GM18907 (cell line): ENCODE data around the gene SLC6A8.
"Not testable (repeated sequence)": the region's sequence is repeated elsewhere in the genome, so short reads cannot be mapped to it uniquely, and the experiment has no call there.

Source experiments
- ATAC-seq: cut with Tn5 transposase; IDR thresholded peaks from one replicate; pipeline ENCODE4 v1.9.1; 2021; ENCODE audit warnings: mild to moderate bottlenecking, moderate library complexity; ENCODE audit not compliant: unreplicated experiment

The SLC6A8 gene

DNA sequence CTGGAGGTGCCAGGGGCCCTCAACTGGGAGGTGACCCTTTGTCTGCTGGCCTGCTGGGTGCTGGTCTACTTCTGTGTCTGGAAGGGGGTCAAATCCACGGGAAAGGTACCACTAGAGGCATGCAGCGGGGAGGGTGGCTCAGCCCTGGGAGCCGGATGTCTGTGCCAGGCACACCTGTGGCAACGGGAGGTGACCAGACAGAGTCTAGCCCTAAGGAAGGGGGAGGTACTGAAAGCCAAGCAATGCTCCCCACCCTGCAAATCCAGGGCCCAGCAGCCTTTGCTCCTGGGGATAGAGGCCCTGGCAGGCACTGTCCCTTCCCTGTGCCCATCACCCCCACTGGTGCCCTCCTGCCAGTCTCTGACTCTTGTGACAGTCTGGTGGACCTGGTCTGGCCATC lies 4.3 kb downstream of the SLC6A8 start:
- no peak for ATAC-seq

- ATAC-seq = no peak
Measured at GRCh38 chrX:153692611-153693156, 5.0 kb downstream of the SLC6A8 start.

DNA sequence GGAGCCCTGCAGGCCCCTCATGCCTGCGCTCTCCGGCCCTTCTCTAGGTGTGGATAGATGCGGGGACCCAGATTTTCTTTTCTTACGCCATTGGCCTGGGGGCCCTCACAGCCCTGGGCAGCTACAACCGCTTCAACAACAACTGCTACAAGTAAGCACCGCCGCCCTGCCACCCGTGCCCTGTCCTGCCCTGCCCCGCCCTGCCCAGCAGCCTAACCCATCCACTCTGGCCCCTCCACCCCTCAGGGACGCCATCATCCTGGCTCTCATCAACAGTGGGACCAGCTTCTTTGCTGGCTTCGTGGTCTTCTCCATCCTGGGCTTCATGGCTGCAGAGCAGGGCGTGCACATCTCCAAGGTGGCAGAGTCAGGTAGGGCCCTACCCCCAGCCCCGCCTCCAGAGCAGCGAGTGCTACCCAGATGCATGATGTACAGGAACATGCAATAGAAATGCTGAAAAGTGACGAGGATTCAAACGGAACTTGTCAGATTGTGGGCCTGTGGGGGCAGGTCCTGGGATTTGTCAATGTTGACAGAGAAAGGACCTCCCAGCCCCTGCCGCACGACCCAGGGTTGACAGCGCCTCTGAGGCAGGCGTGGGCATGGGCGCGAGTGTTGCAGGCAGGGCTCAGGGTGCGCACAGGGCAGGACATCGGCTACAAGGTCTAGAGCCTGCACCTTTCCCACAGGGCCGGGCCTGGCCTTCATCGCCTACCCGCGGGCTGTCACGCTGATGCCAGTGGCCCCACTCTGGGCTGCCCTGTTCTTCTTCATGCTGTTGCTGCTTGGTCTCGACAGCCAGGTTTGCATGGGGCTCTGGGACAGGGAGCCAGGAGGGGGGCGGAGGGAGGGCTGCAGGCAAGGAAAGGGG lies 5.7 kb downstream of the SLC6A8 start:
- ATAC-seq = no peak

DNA sequence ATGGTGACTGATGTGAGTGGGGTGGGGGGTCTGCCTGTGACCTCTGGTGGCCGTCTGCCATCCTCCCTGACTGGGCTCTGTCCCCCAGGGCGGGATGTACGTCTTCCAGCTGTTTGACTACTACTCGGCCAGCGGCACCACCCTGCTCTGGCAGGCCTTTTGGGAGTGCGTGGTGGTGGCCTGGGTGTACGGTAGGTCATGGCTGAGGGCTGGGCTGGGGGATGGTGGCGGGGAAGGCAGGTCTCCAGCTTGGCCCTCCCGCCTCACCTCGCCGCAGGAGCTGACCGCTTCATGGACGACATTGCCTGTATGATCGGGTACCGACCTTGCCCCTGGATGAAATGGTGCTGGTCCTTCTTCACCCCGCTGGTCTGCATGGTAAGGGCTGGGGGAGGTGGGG lies 6.5 kb downstream of the SLC6A8 start:
- ATAC-seq = not testable (repeated sequence)

DNA sequence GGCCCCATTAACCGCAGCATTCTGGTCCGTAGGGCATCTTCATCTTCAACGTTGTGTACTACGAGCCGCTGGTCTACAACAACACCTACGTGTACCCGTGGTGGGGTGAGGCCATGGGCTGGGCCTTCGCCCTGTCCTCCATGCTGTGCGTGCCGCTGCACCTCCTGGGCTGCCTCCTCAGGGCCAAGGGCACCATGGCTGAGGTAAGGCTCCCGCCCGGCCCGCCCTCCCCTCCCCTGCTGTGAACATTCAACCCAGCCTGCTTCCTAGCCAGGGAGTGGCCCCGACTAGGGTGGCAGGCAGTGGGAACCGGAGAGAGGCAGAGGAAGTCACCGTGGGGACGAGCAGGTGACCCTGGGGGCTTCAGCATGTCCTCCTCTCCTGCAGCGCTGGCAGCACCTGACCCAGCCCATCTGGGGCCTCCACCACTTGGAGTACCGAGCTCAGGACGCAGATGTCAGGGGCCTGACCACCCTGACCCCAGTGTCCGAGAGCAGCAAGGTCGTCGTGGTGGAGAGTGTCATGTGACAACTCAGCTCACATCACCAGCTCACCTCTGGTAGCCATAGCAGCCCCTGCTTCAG lies 7.1 kb downstream of the SLC6A8 start:
- ATAC-seq = no peak

DNA sequence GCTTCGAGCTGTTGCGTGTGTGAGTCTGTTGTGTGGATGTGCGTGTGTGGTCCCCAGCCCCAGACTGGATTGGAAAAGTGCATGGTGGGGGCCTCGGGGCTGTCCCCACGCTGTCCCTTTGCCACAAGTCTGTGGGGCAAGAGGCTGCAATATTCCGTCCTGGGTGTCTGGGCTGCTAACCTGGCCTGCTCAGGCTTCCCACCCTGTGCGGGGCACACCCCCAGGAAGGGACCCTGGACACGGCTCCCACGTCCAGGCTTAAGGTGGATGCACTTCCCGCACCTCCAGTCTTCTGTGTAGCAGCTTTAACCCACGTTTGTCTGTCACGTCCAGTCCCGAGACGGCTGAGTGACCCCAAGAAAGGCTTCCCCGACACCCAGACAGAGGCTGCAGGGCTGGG lies 8.4 kb downstream of the SLC6A8 start:
- no peak for ATAC-seq

DNA sequence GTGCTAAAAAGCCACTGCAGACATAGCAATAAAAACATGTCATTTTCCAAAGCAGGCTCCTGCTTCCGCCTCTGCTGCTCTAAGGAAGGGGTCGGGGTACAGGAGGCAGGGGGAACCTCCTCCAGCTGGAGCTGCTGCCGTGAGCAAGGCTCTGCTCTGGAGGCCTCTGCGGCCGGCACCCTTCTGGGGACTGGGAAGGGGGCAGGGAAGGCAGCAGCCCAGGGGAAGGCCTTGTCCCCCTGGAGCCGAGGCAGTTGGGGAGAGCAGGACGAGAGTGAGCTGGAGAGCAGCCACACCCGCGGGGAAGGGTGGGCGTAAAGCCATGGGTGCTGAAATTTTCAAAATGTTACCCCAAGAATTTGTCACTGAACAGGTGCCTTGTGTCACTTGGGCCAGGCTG lies 8.8 kb downstream of the SLC6A8 start:
- not testable (repeated sequence) for ATAC-seq

- not testable (repeated sequence) for ATAC-seq
Measured at GRCh38 chrX:153696986-153697722, 9.4 kb downstream of the SLC6A8 start.

DNA sequence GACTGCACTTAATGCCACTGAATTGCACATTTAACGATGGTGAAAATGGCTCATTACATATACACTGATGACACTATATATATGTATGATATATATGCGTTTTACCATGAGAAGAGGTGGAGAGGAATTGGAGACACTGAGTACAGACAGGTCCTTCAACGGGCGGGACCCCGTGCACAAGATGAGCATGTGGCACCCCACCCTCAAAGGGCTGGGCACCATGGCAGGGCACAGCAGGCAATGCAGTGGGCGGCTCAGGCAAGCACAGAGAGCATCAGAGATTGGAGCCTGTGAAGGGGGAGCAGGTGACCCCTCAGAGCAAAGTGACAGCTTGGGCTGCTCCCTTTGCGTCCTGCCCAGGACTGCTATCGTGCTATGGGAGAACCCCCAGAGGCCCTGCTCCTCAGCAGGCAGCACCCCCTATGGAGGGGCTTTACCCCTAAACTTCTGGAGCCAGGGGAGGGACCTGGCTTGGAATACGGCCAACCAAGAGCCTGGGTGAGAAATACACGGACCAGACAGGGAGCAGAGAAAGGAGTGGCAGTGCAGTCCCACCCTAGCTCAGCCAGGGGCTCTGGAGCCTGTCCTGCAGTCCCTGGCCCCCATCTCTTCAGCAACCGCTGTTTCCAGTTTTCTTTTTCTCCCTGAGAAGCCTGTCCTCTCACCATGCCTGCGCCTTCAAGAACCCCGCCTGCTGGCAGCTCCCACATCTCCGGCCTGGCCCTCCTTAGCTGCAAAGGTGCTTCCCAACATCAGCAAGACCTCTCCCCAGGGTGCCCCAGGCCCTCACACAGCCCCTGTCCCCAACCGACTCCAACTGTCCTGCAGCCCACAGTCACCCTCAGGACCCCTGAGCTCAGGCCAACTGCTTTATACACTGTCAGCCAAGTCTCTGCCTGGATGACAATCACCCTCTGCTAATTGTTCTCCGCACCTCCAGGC lies 10.5 kb downstream of the SLC6A8 start:
- ATAC-seq = no peak

GRCh38 chrX:153699210-153699783 lies 11.6 kb downstream of the SLC6A8 start:
- not testable (repeated sequence) for ATAC-seq

DNA sequence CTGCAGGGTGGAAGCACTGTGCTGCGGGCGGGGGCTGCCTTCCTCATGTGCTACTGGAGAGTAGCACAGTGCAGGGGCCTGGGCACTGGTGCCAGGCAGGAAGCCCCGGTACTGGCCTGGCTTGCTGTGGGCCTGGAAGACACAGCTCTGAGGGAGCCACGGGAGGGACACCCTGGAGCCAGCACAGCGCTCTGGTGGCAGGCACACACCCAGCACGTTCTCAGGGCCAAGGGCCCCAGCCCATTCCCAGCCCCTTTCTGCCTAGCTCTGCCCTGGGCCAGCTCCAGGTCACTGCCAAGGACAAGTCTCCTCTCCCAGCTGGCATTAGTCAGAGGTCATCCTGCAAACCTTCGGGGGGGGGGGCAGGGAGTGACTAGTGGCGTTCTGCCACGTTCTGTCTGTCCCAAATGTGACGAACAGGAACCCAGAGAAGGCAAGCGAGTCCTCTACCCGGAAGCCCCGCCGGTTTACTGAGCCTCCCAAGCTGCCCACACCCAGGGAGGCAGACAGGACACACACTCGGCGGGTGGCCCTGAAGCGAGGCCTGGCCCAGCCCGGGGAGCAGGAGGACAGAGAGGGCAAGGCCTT lies 12.2 kb downstream of the SLC6A8 start:
- not testable (repeated sequence) for ATAC-seq

DNA sequence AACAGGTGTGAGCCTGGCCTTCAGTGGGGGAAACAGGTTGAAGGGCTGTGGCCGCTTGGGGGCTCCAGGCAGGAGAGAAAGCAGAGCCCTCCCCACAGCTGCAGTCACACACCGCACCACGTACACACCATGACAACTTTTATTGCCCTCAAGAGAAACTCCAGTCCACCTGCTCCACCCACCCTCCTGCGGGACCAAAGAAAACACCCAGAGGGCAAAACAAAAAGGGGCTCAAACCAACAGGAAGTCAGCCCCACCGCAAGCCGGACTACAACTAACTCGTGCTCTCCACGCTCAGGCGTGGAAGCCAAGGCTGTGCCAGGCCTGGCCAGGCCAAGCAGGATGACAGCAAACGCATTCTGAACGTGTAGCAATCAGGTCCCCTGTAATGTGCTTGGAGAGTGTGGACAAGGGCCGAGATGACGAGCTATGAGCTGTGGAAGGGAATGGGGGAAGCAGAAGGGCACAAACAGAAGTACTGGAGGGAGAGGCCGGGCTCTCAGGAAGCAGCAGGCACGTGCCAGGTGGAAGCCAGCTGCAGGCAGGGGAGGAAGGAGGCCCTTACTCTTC lies 12.7 kb downstream of the SLC6A8 start:
- ATAC-seq = no peak

- no peak for ATAC-seq
Measured at GRCh38 chrX:153700967-153701366, 13.2 kb downstream of the SLC6A8 start.

DNA sequence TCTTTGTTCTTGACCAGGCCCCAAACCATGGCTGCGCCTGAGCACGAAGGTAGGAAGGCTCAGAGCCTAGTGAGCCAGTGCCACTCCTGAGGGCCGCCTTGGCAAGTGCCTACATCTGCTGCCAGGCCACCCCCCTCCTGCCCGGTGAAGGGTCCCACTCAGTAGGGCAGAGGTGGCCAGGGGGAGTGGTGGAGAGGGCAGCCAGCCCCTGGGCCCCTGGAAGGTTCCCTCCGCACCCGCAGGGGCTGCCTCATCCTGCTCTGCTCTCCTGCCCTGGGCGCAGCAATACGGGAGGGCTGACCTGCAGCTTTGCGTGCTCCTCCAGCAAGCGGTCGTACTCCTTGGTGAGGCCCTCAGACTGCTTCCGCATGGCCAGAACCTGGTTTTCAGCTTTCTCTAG lies 14.0 kb downstream of the SLC6A8 start:
- no peak for ATAC-seq

DNA sequence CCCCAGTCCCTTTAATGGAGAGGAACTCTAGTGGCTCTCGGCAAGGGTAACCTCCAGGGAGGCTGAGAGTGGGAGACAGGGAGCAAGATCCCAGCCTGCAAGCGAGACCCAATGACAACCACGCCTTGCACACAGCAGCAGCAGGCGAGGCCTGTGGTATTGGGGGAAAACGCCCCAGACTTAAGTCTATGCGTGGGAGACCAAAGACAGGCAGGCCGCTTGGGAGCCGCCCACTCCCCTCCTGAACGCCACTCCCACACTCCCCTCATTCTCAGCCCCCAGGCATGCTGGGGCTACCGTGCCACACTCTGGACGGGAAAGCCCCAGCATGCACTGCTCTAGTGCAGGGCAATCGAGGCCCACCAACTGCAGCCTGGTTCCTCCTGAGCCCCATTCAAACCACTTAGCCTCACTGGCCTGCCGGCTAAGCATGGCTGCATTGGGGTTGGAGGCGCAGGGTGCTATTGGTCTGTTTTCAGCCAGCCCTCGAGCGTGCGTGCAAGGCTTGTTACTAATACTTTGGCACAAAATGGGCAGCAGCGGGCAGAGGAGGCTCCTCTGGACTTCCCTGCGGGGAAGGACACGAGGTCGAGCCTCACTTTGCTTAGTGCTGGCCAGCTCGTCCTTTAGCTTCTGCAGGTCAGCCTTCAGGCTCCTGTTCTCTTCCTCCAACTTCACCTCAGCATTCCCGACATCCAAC lies 14.8 kb downstream of the SLC6A8 start:
- no peak for ATAC-seq

GRCh38 chrX:153703036-153703370 lies 15.3 kb downstream of the SLC6A8 start:
- ATAC-seq = no peak

- no peak for ATAC-seq
Measured at GRCh38 chrX:153704021-153704526, 16.3 kb downstream of the SLC6A8 start.

- ATAC-seq = not testable (repeated sequence)
Measured at GRCh38 chrX:153704631-153705402, 17.1 kb downstream of the SLC6A8 start.
